Measurements from ENCODE around the gene TFR2.

The TFR2 gene

DNA sequence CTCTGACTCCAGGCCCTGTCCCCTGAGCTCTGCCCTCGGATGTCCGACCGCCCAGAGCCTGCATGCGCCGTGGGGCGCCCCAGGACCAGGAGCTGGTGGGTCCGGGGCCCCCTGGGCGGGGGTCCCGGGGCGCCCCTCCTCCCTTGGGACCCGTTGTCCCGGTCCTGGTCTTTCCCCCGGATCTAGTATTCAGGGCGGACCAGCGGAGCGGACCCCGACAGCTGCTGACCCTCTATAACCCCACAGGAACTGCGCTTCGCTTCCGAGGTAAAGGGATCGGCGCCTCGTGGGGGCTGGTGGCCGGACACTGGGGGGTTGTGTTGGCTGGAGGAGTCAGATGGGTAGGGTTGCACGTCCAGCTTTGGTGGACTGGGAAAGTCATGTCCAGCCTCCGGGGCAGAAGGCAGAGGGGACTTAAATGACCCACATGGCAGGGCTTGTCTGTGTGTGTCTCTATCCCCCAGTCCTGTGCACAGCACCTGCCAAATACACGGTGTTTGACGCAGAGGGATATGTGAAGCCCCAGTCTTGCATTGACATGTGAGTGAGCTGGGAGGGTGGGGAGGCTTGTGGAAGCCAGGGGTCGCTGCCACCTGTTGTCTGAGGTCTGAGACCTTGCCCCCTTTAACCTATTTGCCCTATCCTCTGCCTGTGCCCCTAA is 28.5 kb downstream of the TFR2 start:
- no peak for DNase-seq (ENCODE audit: low read depth)

DNA sequence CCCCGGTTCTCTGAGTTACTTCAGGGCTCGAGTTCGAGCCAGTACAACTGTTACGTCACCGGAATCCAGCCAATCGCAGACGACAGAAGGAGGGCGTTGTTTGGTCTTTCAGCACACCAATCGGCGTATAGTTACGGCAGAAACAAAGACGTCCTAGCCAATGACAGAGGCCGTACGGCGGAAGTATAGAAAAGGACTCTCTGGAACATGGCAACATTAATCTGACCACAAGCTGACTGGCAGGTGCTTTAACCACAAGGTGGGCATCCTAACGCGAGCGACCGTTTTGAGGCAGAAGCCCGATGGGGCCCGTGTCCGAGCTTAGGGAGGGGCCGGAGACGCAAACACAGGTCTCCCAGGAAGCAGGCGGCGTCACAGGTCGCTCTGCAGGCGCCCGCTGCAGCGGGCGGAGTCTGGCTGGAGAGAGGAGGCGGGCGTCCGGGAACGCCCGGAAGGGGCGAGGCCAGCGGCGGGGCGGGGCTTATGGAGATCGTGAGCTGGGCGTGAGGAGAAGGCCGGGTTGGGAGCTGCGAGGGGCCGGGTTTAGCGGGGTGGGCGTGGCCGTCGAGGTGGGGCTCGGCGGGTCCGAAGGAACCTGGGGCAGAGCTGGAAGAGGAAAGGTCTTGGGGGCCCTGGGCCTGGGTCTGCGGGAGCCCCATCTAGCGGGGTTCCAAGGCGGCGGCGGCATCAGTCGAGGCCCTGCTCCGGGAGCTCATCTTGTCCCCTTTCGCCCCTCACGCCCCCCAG is 29.2 kb downstream of the TFR2 start, which contains the start of gene MOSPD3:
MOSPD3 (plus strand) TSS at position 558 of the 747 bp plus-strand sequence. CDS start 252 bp downstream, outside the sequence.
- peak; percentile 97 for DNase-seq (ENCODE audit: low read depth)

DNA sequence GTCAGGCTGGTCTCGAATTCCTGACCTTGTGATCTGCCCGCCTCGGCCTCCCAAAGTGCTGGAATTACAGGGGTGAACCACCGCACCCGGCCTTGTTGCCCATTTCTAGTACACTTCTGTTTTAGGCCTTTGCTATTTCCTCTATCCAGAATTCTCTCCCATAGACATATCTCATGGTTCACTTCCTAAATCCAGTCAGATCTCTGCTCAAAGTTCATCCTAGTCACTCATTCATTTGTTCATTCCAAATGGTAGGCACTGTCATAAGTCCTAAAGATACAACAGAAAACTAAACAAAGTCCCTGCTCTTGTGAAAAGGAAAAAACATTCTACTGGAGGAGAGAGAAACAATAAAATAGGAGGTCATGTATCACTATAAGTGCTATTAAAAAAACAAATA is 31.4 kb downstream of the TFR2 start:
- DNase-seq (ENCODE audit: low read depth): no peak

DNA sequence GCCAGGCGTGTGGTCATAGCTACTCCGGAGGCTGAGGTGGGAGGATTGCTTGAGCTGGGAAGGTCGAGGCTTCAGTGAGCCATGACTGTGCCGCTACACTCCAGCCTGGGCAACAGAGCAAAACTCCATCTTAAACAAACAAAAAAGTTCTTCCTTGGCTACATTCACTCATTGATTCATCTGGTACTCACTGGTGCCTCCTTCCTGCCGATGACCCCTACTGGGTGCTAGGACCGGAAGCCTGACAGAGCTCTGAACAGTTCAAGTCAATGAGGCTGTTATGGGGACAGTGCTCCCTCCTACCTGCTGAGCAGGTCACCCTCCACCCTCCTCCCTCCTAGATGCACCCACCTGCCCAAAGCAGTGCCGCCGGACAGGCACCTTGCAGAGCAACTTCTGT is 34.2 kb downstream of the TFR2 start:
- DNase-seq (ENCODE audit: low read depth): no peak

DNA sequence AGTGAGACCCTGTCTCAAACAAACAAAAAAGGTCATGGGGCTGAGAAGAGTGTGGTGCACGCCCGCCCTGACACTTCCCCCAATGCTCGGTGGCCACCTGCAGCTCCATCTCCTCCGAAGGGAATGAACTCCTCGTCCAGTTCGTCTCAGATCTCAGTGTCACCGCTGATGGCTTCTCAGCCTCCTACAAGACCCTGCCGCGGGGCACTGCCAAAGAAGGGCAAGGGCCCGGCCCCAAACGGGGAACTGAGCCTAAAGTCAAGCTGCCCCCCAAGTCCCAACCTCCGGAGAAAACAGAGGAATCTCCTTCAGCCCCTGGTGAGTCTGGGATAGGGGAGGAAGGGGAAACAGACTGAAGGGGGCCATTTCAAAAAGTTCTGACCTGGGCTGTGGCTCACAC is 35.0 kb downstream of the TFR2 start:
- no peak for DNase-seq (ENCODE audit: low read depth)

DNA sequence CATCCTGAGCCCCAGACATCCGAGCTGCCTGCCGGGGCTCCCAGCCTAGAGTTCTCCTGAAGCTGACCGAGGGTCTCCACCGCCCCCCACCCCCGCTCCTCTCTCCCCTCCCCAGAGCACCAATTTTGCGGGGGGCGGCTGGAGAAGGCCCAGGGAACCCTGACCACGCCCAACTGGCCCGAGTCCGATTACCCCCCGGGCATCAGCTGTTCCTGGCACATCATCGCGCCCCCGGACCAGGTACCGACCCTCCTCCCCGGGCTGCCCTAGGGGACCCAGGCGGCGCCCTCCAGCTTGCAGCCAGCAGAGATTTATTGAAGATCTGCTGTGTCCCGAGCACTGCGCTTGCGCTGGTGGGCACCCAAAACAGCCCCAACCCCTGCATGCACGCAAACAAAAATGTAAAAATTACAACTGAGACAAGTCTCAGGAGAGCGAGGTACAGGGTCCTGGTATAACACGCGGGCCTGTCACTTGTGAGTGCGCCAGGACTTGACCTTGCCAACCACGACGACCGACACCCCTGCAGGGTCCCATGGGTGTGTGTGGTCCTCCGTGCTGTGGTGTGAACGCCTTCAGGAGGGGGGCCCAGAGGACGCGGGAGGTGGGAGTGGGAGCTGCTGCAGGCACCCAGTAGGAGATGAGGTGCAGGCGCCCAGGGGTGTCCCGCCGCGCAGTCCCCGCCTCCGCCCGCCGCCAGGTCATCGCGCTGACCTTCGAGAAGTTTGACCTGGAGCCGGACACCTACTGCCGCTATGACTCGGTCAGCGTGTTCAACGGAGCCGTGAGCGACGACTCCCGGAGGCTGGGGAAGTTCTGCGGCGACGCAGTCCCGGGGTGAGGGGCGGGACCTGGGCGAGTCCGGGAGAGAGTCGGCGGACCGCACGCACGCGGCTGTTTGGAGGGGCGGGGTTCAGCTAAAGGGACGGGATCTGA is 36.1 kb downstream of the TFR2 start:
- no peak for DNase-seq (ENCODE audit: low read depth)

DNA sequence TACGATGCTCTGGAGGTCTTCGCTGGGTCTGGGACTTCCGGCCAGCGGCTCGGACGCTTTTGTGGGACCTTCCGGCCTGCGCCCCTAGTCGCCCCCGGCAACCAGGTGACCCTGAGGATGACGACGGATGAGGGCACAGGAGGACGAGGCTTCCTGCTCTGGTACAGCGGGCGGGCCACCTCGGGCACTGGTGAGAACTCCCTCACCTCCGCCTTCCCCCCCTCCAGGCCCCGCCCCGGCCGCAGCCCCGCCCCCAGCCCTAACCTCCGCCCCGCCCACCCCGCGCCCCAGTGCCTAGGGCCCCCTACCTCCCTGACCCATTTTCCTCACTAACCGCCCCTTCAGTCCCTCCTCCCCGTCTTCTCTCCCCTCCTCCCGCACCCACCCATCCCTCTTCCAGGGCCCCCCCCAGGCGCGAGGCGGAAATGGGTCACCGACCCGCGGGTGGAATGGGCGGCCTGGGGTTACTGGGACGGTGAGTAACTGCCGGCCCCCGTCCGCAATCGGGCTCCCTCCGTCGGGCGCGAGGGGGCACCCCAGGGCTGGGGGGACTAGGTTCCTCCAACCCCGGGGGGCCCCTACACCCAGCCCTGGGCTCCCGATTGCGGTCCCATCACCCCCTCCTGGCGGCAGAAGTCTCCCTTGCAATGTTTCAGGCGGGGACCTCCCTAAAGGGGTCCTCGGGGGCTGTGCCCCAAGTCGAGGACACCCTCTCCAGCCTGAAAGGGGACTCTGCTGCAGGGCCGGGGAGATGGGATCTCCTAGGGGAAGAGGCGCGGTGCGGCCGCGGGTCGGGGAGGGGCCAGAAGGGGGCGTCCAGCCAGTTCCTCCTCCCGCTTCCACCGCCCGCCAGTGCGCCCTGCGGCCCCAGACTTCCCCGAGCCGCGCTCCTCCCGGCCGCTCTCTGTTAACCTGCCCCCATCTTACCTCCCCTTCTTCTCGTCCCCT is 37.0 kb downstream of the TFR2 start:
- DNase-seq (ENCODE audit: low read depth): peak; percentile 50

DNA sequence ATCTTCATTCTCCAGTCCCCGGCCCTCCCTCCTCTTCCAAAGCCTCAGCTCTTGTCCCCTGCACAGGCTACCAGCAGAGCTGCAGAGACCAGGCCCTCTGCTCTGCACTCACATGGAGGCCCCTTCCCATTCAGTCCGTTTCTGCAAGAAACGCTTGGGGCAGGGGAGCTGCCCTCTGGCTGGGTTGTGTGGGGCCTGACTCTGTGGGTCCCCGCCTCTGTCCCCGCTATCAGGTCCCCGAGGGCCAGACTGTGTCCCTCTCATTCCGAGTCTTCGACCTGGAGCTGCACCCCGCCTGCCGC is 37.7 kb downstream of the TFR2 start:
- DNase-seq (ENCODE audit: low read depth): no peak

DNA sequence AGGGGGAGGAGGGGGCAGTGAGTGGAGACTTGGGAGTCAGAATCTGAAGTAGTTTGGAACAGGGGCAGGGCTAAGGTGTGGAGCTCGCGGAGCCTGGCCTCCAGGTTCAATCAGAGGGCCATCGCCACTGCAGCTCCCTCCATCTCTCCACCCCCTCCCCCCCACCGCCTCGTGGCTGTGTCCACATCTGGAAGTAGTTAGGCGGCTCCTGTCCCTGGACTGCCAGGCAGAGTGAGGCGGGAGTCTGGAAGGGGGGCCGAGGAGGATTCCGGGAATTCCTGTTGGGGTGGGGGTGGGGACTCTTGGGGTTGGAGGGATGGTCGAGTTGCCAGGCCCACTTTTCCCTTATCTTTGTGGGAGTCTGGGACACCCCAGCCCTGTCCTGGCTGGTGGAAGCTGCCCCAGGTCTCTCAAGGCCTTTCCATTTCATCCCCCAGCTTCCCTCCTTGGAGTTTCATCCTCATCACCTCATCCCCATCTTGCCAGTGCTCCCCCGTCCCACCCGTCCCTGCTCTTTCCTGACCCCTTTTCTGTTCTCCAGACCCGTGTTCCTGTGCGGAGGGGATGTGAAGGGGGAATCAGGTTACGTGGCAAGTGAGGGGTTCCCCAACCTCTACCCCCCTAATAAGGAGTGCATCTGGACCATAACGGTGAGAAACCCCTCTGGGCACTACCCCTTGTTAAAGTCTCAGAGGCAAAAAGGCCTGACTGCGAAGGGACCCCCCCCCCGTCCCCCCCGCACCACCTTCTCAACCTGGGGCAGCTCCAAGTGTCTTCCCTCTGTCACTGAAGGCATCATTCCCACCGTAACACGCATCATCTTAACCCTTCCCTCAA is 38.2 kb downstream of the TFR2 start:
- no peak for DNase-seq (ENCODE audit: low read depth)

DNA sequence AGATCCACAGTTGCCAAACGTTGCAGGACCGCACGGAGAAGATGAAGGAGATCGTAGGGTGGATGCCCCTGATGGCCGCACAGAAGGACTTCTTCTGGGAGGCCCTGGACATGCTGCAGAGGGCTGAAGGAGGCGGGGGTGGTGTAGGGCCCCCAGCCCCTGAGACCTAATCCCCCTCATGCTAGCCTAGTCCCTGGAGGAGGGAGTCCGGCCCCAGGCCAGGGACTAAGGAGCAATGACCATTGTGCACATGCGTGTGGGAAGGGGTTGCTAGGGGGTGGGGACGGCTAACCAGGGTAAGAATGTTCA is 40.7 kb downstream of the TFR2 start:
- DNase-seq (ENCODE audit: low read depth): no peak

DNA sequence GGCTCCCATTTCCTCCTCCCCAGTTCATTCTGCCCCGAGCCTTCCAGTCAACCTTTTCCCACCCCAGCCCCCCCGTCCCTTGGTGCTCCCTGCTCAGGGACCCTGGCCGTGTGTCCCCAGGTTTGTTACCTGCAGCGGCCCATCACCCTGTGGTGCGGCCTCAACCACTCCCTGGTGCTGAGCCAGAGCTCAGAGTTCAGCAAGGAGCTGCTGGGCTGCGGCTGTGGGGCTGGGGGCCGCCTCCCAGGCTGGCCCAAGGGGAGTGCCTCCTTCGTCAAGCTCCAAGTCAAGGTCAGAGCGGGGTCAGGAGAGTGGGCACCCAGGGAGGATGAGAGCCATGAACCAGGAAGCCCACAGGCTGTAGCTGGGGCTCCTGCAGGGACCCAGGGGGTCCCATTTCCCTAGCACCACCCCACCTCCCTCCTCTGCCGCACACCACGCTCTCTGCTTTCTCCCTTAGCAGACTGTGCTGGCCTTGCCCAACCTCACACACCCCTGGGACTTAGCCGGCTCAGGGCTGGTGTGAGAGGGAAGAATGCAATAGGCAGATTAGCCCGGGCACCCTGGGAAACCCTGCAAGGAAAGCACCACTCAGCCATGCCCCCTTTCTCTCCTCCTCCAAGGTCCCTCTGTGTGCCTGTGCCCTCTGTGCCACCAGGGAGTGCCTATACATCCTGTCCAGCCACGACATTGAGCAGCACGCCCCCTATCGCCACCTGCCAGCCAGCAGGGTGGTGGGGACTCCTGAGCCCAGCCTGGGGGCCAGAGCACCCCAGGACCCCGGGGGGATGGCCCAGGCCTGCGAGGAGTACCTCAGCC is 41.2 kb downstream of the TFR2 start:
- no peak for DNase-seq (ENCODE audit: low read depth)

DNA sequence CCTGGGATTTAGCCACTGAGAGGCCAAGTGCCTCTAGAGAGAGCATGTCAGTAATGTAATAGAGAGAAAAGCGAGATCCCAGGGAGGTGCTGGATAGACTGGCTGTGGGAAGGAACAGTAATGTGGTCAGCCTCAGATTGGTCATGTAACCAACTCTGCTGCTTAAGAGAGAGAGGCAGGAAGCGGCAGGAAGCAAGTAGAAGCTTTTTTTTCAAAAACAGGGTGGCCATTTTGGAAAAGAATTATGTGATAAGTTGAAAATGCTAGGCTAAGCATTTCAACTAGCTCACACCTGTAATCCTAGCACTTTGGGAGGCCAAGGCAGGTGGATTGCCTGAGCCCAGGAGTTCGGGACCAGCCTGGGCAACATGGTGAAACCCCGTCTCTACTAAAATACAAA is 42.9 kb downstream of the TFR2 start:
- DNase-seq (ENCODE audit: low read depth): no peak

DNA sequence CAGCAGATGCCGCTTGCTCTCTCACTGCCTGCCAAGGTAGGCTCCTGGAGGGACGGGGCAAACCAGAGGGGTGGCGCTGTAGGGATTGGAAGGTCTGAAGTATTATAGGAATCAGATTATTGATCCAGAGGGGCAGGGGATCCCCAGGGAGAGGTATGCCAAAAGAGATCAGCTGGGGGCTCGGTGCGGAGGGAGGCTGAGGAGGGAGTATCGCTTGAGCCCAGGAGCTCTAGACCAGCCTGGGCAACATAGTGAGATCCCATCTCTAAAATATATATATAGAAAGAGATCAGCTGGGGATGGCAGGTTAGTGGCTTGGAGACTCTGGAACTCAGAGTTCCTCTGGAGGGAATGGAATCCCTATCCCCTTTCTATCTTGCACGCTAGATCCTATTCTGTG is 46.2 kb downstream of the TFR2 start:
- no peak for DNase-seq (ENCODE audit: low read depth)

DNA sequence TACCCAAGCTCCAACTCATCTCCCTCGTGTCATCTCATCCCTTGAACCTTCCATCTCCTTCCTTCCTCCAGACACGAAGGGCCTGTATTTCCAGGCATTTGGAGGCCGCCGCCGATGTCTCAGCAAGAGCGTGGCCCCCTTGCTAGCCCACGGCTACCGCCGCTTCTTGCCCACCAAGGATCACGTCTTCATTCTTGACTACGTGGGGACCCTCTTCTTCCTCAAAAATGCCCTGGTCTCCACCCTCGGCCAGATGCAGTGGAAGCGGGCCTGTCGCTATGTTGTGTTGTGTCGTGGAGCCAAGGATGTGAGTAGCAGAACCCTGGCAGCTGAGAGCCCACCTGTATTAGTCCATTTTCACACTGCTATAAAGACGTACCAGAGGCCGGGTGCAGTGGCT is 49.8 kb downstream of the TFR2 start:
- DNase-seq (ENCODE audit: low read depth): no peak

DNA sequence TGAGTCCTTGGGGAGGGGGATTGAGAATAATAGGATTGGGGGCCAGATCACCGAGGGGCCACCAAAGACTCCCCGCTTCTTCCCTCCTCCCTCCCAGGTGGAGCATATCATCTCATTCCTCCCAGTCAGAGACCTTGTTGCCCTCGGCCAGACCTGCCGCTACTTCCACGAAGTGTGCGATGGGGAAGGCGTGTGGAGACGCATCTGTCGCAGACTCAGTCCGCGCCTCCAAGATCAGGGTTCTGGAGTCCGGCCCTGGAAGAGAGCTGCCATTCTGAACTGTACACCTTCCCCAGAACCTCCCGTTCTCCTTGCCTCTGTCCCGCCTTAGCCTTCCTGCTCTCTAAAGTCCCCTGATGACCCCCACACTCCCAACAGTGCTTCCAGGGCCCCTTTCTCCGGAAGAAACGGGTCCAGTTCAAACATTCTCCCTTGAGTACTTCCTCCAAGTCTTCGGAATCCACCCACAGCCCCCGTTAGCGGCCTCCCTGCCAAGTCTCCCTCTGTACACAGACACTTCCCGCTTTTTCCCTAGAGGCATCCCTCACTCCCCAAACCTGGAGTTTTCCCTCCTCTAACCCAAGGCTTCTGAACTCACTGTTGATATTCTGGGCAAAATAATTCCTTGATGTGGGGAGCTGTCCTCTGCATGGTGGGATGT is 51.1 kb downstream of the TFR2 start:
- DNase-seq (ENCODE audit: low read depth): no peak

DNA sequence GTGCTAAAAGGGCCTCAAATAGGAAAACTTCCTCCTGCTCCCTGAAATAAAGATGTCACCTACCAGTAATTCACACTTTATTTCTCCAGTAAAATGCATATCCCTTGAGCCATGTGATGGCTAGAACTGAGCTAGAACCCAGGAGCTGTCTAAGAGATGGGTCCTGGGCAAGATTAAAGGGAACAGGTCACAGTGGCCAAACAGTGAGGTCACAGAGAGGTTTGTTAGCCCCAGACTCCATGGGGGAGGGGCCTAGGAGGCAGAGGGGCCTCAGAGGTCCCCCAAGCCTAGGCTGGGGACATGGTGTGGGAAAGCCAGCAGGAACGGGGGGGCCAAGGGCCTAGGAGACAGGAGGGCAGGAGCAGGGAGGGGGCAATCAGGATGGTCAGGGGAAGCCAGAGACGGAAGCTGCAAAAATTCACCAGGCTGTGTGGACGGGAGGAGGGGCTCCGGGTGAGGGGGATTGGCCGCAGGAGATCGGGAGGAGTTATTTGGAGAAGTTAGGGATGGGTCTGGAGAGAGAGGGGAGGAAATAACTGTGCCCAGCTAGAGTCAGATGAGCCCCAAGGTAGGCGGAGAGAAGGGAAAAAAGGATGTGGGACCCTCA is 51.9 kb downstream of the TFR2 start:
- DNase-seq (ENCODE audit: low read depth): no peak

DNA sequence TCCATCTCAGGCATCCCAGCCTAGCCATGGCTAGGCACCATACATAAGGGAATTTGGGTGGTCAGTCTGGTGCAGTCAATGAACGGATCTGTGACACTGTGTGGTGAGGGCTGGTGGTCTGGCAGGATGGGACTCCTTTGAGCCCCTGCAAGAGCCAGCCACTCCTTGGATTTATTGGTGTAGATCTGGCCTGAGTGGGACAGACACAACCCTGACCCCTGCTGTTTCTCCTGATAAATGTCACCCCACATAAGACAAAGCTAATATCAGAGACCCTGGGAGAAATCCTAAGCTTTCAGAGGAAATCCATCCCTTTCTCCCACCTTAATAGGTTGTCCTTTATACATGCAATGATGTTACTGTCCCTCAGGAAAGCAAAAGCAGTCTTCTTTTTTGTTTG is 52.9 kb downstream of the TFR2 start:
- no peak for DNase-seq (ENCODE audit: low read depth)

DNA sequence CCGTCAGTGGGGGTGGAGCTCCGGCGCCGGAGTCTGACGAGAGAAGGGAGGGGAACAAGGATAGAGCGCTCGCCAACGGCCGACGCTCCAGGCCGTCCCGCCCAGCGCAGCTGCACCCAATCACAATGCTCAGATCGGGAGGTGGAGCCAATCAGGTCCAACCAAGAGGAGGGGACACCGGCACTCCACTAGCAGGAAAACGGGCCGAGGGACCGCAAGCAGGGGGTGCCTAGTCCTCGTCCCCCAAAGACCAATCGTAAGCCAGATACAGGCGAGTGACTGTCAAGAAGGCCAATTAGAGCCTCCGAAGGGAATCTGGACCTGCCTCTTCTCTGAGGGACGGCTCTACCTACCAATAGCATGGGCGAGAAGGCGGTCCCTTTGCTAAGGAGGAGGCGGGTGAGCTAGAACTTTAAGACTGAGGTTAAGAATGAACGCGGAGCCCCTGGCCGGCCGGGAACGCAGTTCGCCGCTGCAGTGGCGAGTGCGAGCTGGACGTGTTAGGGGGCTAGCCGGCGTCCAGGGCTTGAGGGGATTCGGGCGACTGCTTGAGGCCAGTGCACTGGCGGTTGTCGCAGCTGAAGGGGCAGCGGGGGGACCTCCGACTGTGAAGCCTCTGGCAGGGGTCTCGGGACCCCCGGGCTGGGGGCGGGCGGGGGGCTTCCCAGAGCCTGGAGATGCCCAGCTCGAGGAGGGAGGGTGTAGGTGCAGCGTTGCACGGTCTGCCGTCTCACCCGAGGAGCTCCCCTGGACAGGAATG is 54.9 kb downstream of the TFR2 start, which contains the start of gene FBXO24:
FBXO24 (plus strand) TSS at position 63 of the 760 bp plus-strand sequence; CDS start at position 361, 298 bp downstream.
- DNase-seq (ENCODE audit: low read depth): peak; percentile 99
